GM23338 (cell line): ENCODE results near the gene DLG2. TPM values are rescaled to one million over a fixed set of nuclear protein-coding genes. Genes with fewer than 3 reads are reported as not detected.

Experiments
- ATAC-seq: fragments of 200-7000 bp; cut with Tn5 transposase; 3 replicates; pipeline ENCODE4 v1.9.1; 2020
- DNase-seq: peaks from one replicate; pipeline ENCODE4 v3.0.0-alpha.2; 2015; ENCODE audit warnings: low spot score
- H2AFZ ChIP-seq: fragments of 200-600 bp; sonication (generic); 2 replicates; pipeline ENCODE4 v1.8.0; 2016; ENCODE audit warnings: antibody characterized with exemption, mild to moderate bottlenecking, moderate library complexity
- H3F3A ChIP-seq: fragments of 200-600 bp; sonication (generic); replicated peaks from 2 replicates; pipeline ENCODE4 v1.8.0; 2017; ENCODE audit warnings: antibody characterized with exemption, mixed run types, low read depth
- H3K27ac ChIP-seq: fragments of 200-600 bp; sonication (generic); 2 replicates; pipeline ENCODE4 v1.6.1; 2016; ENCODE audit warnings: low read depth
- H3K27me3 ChIP-seq: fragments of 200-600 bp; sonication (generic); 2 replicates; pipeline ENCODE4 v1.8.0; 2016; ENCODE audit warnings: mild to moderate bottlenecking, mixed run types, moderate library complexity; ENCODE audit not compliant: insufficient read depth
- H3K36me3 ChIP-seq: fragments of 200-600 bp; sonication (generic); 2 replicates; pipeline ENCODE4 v1.8.0; 2016; ENCODE audit warnings: mild to moderate bottlenecking; ENCODE audit not compliant: insufficient read depth
- H3K4me1 ChIP-seq: fragments of 200-600 bp; sonication (generic); 2 replicates; pipeline ENCODE4 v1.8.0; 2016; ENCODE audit warnings: mild to moderate bottlenecking, moderate library complexity; ENCODE audit not compliant: insufficient read depth
- H3K4me2 ChIP-seq: fragments of 200-600 bp; sonication (generic); 2 replicates; pipeline ENCODE4 v1.7.1; 2017; ENCODE audit warnings: mixed run types
- H3K4me3 ChIP-seq: fragments of 200-600 bp; sonication (generic); 2 replicates; pipeline ENCODE4 v1.6.1; 2016; ENCODE audit warnings: mixed run types
- H3K79me2 ChIP-seq: fragments of 200-600 bp; sonication (generic); replicated peaks from 2 replicates; pipeline ENCODE4 v1.8.0; 2017; ENCODE audit warnings: mild to moderate bottlenecking; ENCODE audit not compliant: insufficient read depth
- H3K9me2 ChIP-seq: fragments of 200-600 bp; sonication (generic); 2 replicates; pipeline ENCODE4 v1.8.0; 2017; ENCODE audit not compliant: insufficient read depth
- H4K20me1 ChIP-seq: fragments of 200-600 bp; sonication (generic); replicated peaks from 2 replicates; pipeline ENCODE4 v1.8.0; 2017; ENCODE audit warnings: mild to moderate bottlenecking; ENCODE audit not compliant: insufficient read depth
- H3K27ac Mint-ChIP-seq: 2 replicates; pipeline ENCODE4 v1.8.0; 2020; ENCODE audit warnings: inconsistent platforms, mild to moderate bottlenecking, moderate library complexity, mixed read lengths
- H3K27me3 Mint-ChIP-seq: 3 replicates; pipeline ENCODE4 v1.8.0; 2022; ENCODE audit warnings: low read depth, mild to moderate bottlenecking, moderate library complexity, mixed read lengths, inconsistent platforms; ENCODE audit not compliant: insufficient read depth, poor library complexity
- H3K36me3 Mint-ChIP-seq: 3 replicates; pipeline ENCODE4 v1.8.0; 2021; ENCODE audit warnings: low read depth, mild to moderate bottlenecking, inconsistent platforms, moderate library complexity, mixed read lengths
- H3K4me1 Mint-ChIP-seq: 3 replicates; pipeline ENCODE4 v1.8.0; 2020; ENCODE audit warnings: mild to moderate bottlenecking, inconsistent platforms, mixed read lengths
- H3K4me3 Mint-ChIP-seq: 3 replicates; pipeline ENCODE4 v1.8.0; 2021; ENCODE audit warnings: moderate library complexity, mild to moderate bottlenecking, inconsistent platforms, mixed read lengths
- H3K9me3 Mint-ChIP-seq: 3 replicates; pipeline ENCODE4 v1.8.0; 2020; ENCODE audit warnings: moderate library complexity, mild to moderate bottlenecking, inconsistent platforms, mixed read lengths
- CREB1 ChIP-seq: fragments of 250-450 bp; sonication (Bioruptor Pico); IDR thresholded peaks from 2 replicates; pipeline ENCODE4 v1.5.0; 2020; ENCODE audit warnings: low read depth, mild to moderate bottlenecking, moderate library complexity
- EZH2 ChIP-seq: fragments of 200-600 bp; sonication (generic); IDR thresholded peaks from one replicate; pipeline ENCODE4 v1.8.0; 2017; ENCODE audit warnings: antibody characterized with exemption, mild to moderate bottlenecking, low read depth; ENCODE audit not compliant: unreplicated experiment
- EZH2phosphoT487 ChIP-seq: fragments of 200-600 bp; sonication (generic); IDR thresholded peaks from one replicate; pipeline ENCODE4 v1.8.1; 2018; ENCODE audit warnings: antibody characterized with exemption; ENCODE audit not compliant: unreplicated experiment
- NANOG ChIP-seq: IDR thresholded peaks from 2 replicates; pipeline ENCODE4 v1.6.1; 2016; ENCODE audit warnings: antibody characterized with exemption, borderline replicate concordance
- STAT1 ChIP-seq: IDR thresholded peaks from one replicate; pipeline ENCODE4 v1.6.1; 2016; ENCODE audit warnings: antibody characterized with exemption; ENCODE audit not compliant: unreplicated experiment
- ZNF114 ChIP-seq: fragments of 250-450 bp; sonication (Bioruptor Pico); IDR thresholded peaks from 2 replicates; pipeline ENCODE4 v1.5.0; 2020; ENCODE audit warnings: mild to moderate bottlenecking, moderate library complexity
- ZNF331 ChIP-seq: fragments of 250-450 bp; sonication (Bioruptor Pico); IDR thresholded peaks from 2 replicates; pipeline ENCODE4 v1.5.0; 2020; ENCODE audit warnings: low read depth, mild to moderate bottlenecking, moderate library complexity
- polyA plus RNA-seq: library from polyadenylated mRNA; unstranded; fragments of >200 nt; fragmentation: Nextera tagmentation; extraction: Ambion mirVana; gene quantifications from 2 replicates; pipeline ENCODE4 v1.2.1, GENCODE V29; 2016
- total RNA-seq: library from RNA; depleted of rRNA; stranded (reverse); fragments of >200 nt; shearing (Covaris generic); gene quantifications from 2 replicates; pipeline ENCODE4 v1.2.3, GENCODE V29; 2014
- TF ChIP-seq, protein P1 (sequence below): IDR thresholded peaks from 2 replicates; pipeline ENCODE4 v1.6.1; 2016; ENCODE audit warnings: antibody characterized with exemption
- TF ChIP-seq, protein P2 (sequence below), 2 experiments: fragments of 200-600 bp in 1 of 2; sonication (generic) in 1 of 2; conservative IDR thresholded peaks; 2 replicates each; pipeline versions ENCODE4 v1.5.1 to v1.6.1; 2016 to 2017; ENCODE audit warnings: antibody characterized with exemption in 2 of 2, low read depth in 2 of 2, mild to moderate bottlenecking in 2 of 2, moderate library complexity in 1 of 2

DLG2 gene
- total and polyA plus RNA-seq, 2 experiments from 2014 or later, result 19.8 to 21.5 TPM

DNA sequence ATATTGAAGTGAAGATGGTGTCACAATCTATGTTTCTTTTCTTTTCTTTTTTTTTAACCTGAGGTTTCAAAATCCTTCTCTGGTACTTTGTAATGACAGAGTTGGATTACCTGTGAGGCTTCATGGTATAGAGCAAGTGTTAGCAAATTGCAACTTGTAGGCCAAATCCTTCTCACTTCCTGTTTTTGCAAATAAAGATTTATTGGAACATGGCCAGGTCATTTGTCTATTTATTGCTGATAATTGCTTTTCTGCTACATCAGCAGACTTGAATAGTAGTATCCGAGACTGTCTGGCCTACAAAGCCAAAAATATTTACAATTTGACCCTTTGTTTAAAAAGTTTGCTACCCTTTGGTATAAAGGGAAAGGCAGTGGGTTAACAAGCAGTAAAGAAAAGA is 1281.5 kb downstream of the DLG2 start (continued):
- TF ChIP-seq, protein P1, sequence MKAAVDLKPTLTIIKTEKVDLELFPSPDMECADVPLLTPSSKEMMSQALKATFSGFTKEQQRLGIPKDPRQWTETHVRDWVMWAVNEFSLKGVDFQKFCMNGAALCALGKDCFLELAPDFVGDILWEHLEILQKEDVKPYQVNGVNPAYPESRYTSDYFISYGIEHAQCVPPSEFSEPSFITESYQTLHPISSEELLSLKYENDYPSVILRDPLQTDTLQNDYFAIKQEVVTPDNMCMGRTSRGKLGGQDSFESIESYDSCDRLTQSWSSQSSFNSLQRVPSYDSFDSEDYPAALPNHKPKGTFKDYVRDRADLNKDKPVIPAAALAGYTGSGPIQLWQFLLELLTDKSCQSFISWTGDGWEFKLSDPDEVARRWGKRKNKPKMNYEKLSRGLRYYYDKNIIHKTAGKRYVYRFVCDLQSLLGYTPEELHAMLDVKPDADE, result no peak
- TF ChIP-seq ZNF114 (CRISPR knock-in tag), result no peak

DNA sequence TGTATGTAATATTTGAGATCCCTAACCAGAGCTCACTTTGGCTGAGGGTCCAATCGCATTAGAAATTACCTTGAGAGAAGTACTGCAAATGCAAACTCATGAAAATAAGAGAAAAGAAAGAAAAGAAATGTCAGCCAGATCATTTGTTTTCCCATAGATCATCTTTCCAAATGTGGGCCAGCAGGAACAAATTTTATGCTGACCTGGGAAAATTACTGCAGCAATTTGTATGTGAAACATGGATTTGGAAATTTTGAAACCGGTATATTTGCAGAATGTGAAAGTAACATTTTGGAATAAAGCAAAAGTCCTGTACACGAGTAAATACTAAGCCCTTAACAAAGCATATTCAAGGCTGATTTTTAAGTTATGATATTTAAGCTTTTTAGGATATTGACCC is 1282.1 kb downstream of the DLG2 start:
- no peak for DNase-seq

DNA sequence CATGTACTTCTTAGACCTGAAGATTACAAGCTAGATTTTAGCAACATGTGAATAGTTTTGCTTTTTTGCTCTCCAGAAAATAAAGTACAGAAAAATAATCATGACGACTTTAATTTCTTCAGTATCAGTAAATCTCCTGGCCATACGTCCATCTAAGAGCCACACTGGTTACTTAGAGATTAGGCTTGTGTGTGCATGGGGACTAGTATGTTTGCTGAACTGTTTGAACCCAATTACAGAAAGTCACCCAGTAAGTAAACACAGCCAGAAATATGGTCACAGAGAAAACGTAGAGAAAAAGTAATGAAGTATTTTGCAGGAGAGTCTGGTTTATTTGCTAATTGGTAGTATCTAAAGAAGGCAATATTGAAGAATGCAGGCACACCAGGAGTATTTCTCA is 1287.3 kb downstream of the DLG2 start:
- Histone ChIP-seq H3K79me2 (no peaks in the 10 kb centered on the region), H4K20me1 (no peaks in the 10 kb centered on the region), H3K4me3 (no peak overlapping the region), H3K4me1 (no peaks in the 10 kb centered on the region), H2AFZ (no peak overlapping the region), H3K9me2 (no peaks in the 10 kb centered on the region), H3K36me3 (no peaks in the 10 kb centered on the region), H3K4me2 (no peak overlapping the region), H3K27me3 (no peaks in the 10 kb centered on the region), H3F3A (no peaks in the 10 kb centered on the region), H3K27ac (no peak overlapping the region)
- TF ChIP-seq EZH2phosphoT487, result no peak
- Mint-ChIP-seq H3K9me3 (no peaks in the 10 kb centered on the region), H3K4me3 (no peak overlapping the region), H3K27ac (no peak overlapping the region), H3K36me3 (no peaks in the 10 kb centered on the region), H3K27me3 (peaks cover 2% of the 10 kb centered on the region), H3K4me1 (no peaks in the 10 kb centered on the region)
- DNase-seq, result no peak
- ATAC-seq, result no peak

More for the DNA sequence above, 1282.1 kb downstream of the DLG2 start:
- Histone ChIP-seq H3K79me2 (no peaks in the 10 kb centered on the region), H3F3A (no peaks in the 10 kb centered on the region), H3K27ac (no peak overlapping the region), H3K9me2 (no peaks in the 10 kb centered on the region), H3K4me2 (no peak overlapping the region), H3K36me3 (no peaks in the 10 kb centered on the region), H3K27me3 (no peaks in the 10 kb centered on the region), H3K4me1 (no peaks in the 10 kb centered on the region), H3K4me3 (no peak overlapping the region), H2AFZ (no peak overlapping the region), H4K20me1 (no peaks in the 10 kb centered on the region)
- TF ChIP-seq, protein P2, sequence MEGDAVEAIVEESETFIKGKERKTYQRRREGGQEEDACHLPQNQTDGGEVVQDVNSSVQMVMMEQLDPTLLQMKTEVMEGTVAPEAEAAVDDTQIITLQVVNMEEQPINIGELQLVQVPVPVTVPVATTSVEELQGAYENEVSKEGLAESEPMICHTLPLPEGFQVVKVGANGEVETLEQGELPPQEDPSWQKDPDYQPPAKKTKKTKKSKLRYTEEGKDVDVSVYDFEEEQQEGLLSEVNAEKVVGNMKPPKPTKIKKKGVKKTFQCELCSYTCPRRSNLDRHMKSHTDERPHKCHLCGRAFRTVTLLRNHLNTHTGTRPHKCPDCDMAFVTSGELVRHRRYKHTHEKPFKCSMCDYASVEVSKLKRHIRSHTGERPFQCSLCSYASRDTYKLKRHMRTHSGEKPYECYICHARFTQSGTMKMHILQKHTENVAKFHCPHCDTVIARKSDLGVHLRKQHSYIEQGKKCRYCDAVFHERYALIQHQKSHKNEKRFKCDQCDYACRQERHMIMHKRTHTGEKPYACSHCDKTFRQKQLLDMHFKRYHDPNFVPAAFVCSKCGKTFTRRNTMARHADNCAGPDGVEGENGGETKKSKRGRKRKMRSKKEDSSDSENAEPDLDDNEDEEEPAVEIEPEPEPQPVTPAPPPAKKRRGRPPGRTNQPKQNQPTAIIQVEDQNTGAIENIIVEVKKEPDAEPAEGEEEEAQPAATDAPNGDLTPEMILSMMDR (conservative IDR thresholded peaks at IDR 0.05; ENCODE audit: low read depth in 2 of 2), result no peak
- TF ChIP-seq EZH2 (no peak), STAT1 (no peak), CREB1 (CRISPR knock-in tag) (no peak), ZNF331 (no peak), NANOG (no peak)
- no peak for ATAC-seq
- H3K27me3 Mint-ChIP-seq, result no peaks in the 10 kb centered on the region
- no peaks in the 10 kb centered on the region for H3K9me3 Mint-ChIP-seq
- H3K4me3 Mint-ChIP-seq, result no peak overlapping the region
- H3K4me1 Mint-ChIP-seq, result no peaks in the 10 kb centered on the region; the same call in 2 of the 3 replicates
- H3K27ac Mint-ChIP-seq, result no peak overlapping the region
- H3K36me3 Mint-ChIP-seq, result no peaks in the 10 kb centered on the region
